Activated naive CD8-positive, alpha-beta T cell treated with anti-CD3 and anti-CD28 coated beads for 36 hours (primary cell): Measurements from ENCODE around the gene CSTA. TPM values are rescaled to one million over a fixed set of nuclear protein-coding genes. Genes with fewer than 3 reads are reported as not detected.
"Not testable (repeated sequence)": the region's sequence is repeated elsewhere in the genome, so short reads cannot be mapped to it uniquely, and the experiment has no call there.

Source experiments
- DNase-seq: peaks from one replicate; pipeline ENCODE4 v3.0.0; 2021
- H3K27ac Mint-ChIP-seq: one replicate; pipeline ENCODE4 v1.8.0; 2022; ENCODE audit warnings: mild to moderate bottlenecking, moderate library complexity, mixed read lengths
- H3K27me3 Mint-ChIP-seq: one replicate; pipeline ENCODE4 v1.8.0; 2022; ENCODE audit warnings: mild to moderate bottlenecking, mixed read lengths
- H3K36me3 Mint-ChIP-seq: one replicate; pipeline ENCODE4 v1.8.0; 2021; ENCODE audit warnings: mild to moderate bottlenecking, mixed read lengths
- H3K4me1 Mint-ChIP-seq: one replicate; pipeline ENCODE4 v1.8.0; 2021; ENCODE audit warnings: mixed read lengths
- H3K4me3 Mint-ChIP-seq: one replicate; pipeline ENCODE4 v1.8.0; 2022; ENCODE audit warnings: mild to moderate bottlenecking, moderate library complexity, mixed read lengths
- H3K9me3 Mint-ChIP-seq: one replicate; pipeline ENCODE4 v1.8.0; 2022; ENCODE audit warnings: mixed read lengths
- total RNA-seq, 2 experiments: library from RNA; stranded (reverse); gene quantifications; one replicate each; pipeline ENCODE4 v1.2.3, GENCODE V29; 2021

Gene CSTA
- total RNA-seq, 2 experiments from 2014 or later = not detected

- DNase-seq = no peak
- H3K9me3 Mint-ChIP-seq = peaks cover 3% of the 10 kb centered on the region
- H3K4me3 Mint-ChIP-seq = no peak overlapping the region
- no peaks in the 10 kb centered on the region for H3K4me1 Mint-ChIP-seq
- H3K27ac Mint-ChIP-seq = no peak overlapping the region
- no peaks in the 10 kb centered on the region for H3K36me3 Mint-ChIP-seq
- H3K27me3 Mint-ChIP-seq = peaks cover 5% of the 10 kb centered on the region
These were observed 26.6 kb downstream of the CSTA start for GRCh38 chr3:122351612-122352011.

DNA sequence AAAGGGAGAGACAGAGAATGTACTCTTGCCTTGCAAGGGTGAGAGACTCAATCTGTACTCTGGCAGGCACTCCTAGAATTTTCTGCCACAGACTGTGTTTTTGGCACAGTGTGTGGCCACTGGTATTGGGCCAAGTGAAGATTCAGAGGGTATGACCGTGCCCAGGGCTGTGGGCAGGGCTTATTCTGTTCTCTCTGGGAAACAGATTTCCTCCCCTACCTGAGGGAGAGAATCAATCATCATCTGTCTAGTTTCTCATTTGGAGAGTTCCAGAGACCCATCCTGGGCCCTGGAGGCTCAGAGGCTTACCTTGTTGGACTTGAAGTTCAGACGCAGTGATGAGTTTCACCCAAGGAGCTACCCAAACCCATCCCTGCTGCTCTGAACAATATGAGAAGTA, 28.2 kb downstream of the CSTA start:
- Mint-ChIP-seq H3K27ac (no peak overlapping the region), H3K27me3 (no peaks in the 10 kb centered on the region), H3K9me3 (no peaks in the 10 kb centered on the region), H3K36me3 (no peaks in the 10 kb centered on the region), H3K4me1 (no peaks in the 10 kb centered on the region), H3K4me3 (no peak overlapping the region)
- no peak for DNase-seq

DNA sequence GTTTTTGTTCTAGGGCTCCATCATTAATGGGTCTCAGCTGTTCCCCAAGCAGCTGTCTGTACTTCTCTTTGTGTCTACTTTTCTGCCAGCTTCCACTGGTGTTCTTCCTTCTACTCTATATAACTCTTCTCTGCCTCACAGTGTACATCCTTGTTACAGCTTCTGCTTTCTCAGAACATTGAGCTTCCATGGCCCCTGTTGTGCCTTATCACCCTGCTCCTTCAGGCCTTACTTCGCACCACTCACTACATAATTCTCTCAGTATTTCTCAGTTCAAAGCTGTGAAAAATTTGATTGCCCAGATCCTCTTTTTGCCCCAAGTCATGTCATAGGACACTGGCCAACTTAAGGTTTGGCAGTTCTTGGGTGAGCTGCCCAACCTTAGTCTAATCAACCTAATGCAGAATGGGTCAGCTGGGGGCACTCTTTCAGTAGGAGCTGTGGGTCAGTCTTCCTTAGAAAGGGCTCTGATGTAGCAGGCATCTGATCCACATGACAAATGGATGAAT, 28.9 kb downstream of the CSTA start:
- Mint-ChIP-seq H3K9me3 (no peaks in the 10 kb centered on the region), H3K27me3 (no peaks in the 10 kb centered on the region), H3K4me1 (peaks cover 2% of the 10 kb centered on the region), H3K4me3 (no peak overlapping the region), H3K36me3 (no peaks in the 10 kb centered on the region), H3K27ac (no peak overlapping the region)
- DNase-seq = no peak

GRCh38 chr3:122355612-122356011, 30.6 kb downstream of the CSTA start:
- Mint-ChIP-seq H3K4me3 (no peak overlapping the region), H3K9me3 (no peaks in the 10 kb centered on the region), H3K4me1 (peaks cover 2% of the 10 kb centered on the region), H3K27ac (no peak overlapping the region), H3K36me3 (peaks cover 3% of the 10 kb centered on the region), H3K27me3 (no peaks in the 10 kb centered on the region)
- no peak for DNase-seq

DNA sequence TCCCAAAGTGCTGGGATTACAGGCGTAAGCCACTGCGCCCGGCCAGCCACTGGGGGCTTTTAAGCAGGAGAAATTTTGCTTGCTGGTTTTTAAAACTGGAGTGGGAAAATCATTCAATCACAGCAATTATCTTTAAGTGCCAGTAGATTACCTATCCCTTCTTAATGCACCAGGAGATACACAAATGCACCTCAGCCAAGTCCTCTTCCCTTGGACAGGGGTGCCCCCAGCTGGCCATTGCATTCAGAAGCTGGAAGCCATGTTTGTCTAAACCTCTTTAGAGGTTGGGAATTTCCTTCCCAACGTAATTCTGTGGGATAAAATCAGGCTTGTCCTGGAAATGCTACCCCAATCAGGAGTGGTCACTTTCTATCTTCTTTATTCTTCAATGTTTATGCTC, 31.4 kb downstream of the CSTA start:
- H3K4me1 Mint-ChIP-seq = peaks cover 2% of the 10 kb centered on the region
- no peaks in the 10 kb centered on the region for H3K27me3 Mint-ChIP-seq
- H3K4me3 Mint-ChIP-seq = no peak overlapping the region
- H3K9me3 Mint-ChIP-seq = no peaks in the 10 kb centered on the region
- no peak for DNase-seq
- no peak overlapping the region for H3K27ac Mint-ChIP-seq
- H3K36me3 Mint-ChIP-seq = peaks cover 5% of the 10 kb centered on the region

GRCh38 chr3:122357828-122358702, 33.0 kb downstream of the CSTA start:
- Mint-ChIP-seq H3K36me3 (peaks cover 7% of the 10 kb centered on the region), H3K4me1 (peaks cover 2% of the 10 kb centered on the region), H3K27ac (peak overlapping the region; percentile 71)

DNA sequence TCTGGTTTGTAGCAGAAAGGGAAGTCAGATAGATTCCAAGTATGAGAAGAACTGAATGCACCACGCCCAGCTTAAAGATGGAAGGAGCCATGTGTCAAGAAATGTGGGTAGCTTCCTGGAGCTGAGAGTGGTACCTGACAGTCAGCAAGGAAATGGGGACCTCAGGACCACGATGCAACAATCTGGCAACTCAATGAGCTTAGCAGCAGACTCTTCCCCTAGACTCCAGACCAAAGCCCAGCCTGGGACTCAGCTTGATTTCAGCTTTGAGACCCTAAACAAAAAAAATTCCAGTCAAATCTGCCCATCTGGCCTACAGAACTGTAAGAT, 33.6 kb downstream of the CSTA start:
- H3K27me3 Mint-ChIP-seq = no peaks in the 10 kb centered on the region
- peaks cover 10% of the 10 kb centered on the region for H3K36me3 Mint-ChIP-seq
- H3K9me3 Mint-ChIP-seq = no peaks in the 10 kb centered on the region
- DNase-seq = no peak
- no peak overlapping the region for H3K4me3 Mint-ChIP-seq
- peak overlapping the region; percentile 71 for H3K27ac Mint-ChIP-seq
- peaks cover 2% of the 10 kb centered on the region for H3K4me1 Mint-ChIP-seq

More at GRCh38 chr3:122357828-122358702, 33.0 kb downstream of the CSTA start:
- no peak for DNase-seq
- Mint-ChIP-seq H3K4me3 (no peak overlapping the region), H3K9me3 (no peaks in the 10 kb centered on the region), H3K27me3 (no peaks in the 10 kb centered on the region)

DNA sequence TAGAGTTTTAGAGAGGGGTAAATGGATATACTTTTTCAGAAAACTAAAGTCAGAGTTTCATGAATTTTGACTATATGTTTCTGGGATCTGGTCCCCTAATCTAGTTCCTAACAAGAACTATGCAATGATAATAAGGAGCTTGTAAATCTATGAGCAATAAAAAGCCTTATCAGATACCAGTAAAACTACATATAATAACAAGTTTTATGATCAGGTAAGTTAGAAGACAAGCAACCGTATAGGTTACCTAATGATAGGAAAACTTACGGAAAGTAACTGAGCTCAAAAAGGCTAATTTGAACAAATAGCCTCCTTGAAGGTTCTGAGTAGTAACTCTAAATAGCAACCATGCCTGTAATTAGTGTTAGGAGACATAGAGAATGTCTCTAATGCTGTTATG, 37.0 kb downstream of the CSTA start:
- Mint-ChIP-seq H3K4me3 (no peak overlapping the region), H3K27ac (no peak overlapping the region), H3K36me3 (peaks cover 12% of the 10 kb centered on the region), H3K9me3 (no peaks in the 10 kb centered on the region), H3K27me3 (no peaks in the 10 kb centered on the region), H3K4me1 (peaks cover 9% of the 10 kb centered on the region)
- DNase-seq = no peak

GRCh38 chr3:122364490-122364889, 39.4 kb downstream of the CSTA start:
- no peak for DNase-seq
- no peak overlapping the region for H3K4me3 Mint-ChIP-seq
- peaks cover 7% of the 10 kb centered on the region for H3K4me1 Mint-ChIP-seq
- H3K36me3 Mint-ChIP-seq = peaks cover 12% of the 10 kb centered on the region
- H3K27me3 Mint-ChIP-seq = no peaks in the 10 kb centered on the region
- no peaks in the 10 kb centered on the region for H3K9me3 Mint-ChIP-seq
- no peak overlapping the region for H3K27ac Mint-ChIP-seq

- DNase-seq = no peak
- no peaks in the 10 kb centered on the region for H3K27me3 Mint-ChIP-seq
- no peaks in the 10 kb centered on the region for H3K9me3 Mint-ChIP-seq
- peak overlapping the region; percentile 71 for H3K27ac Mint-ChIP-seq
- H3K4me3 Mint-ChIP-seq = no peak overlapping the region
- H3K4me1 Mint-ChIP-seq = peaks cover 7% of the 10 kb centered on the region
- H3K36me3 Mint-ChIP-seq = peaks cover 12% of the 10 kb centered on the region
These were observed 40.0 kb downstream of the CSTA start for GRCh38 chr3:122365073-122365472.

DNA sequence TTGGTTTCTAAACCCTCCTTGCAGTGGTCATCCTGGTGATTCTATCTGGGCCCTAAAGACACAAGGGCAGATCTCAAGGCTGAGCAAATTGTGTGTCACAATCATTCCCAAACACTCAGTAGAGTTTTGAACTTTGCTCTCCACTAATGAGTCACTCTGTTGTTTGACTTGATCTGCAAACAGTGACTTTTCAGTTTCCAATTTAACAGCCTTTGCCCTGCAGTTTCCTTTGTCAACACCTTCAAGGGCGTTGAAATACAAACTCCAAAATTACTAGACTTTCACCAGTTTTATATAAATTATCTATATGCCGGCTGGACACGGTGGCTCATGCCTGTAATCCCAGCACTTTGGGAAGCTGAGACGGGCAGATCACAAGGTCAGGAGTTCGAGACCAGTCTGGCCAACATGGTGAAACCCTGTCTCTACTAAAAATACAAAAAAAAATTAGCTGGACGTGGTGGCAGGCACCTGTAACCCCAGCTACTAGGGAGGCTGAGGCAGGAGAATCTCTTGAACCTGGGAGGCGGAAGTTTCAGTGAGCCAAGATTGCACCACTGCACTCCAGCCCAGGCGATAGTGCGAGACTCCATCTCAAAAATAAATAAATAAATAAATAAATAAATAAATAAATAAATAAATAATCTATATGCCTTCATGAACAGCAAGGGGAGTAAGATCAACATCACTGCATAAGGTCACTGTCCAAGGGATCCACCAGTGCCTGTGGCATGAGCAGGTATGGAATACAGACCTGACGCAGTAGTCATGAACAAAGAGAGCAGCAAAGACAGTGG, 40.7 kb downstream of the CSTA start:
- H3K9me3 Mint-ChIP-seq, H3K27me3 Mint-ChIP-seq, H3K4me3 Mint-ChIP-seq, DNase-seq, H3K4me1 Mint-ChIP-seq: not testable (repeated sequence)
- H3K27ac Mint-ChIP-seq = peak overlapping the region; percentile 71
- peaks cover 10% of the 10 kb centered on the region for H3K36me3 Mint-ChIP-seq

DNA sequence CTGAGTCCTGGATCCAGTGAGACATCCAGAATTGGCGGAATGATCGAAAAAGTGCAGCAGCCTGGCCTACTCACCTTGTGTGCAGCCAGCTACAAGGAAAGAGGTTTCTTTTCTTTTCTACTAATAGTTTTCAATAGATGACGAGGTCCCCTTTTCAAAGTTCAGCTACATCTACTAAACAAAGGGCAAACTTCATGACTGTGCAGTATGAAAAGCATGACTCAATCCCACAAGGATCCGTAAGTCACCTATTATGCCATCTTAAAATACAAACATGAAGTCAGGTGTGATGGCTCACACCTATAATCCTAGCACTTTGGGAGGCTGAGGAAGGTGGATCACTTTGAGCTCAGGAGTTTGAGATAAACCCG, 41.3 kb downstream of the CSTA start:
- peaks cover 7% of the 10 kb centered on the region for H3K4me1 Mint-ChIP-seq
- no peaks in the 10 kb centered on the region for H3K27me3 Mint-ChIP-seq
- no peak overlapping the region for H3K4me3 Mint-ChIP-seq
- DNase-seq = no peak
- H3K36me3 Mint-ChIP-seq = peaks cover 11% of the 10 kb centered on the region
- H3K27ac Mint-ChIP-seq = no peak overlapping the region
- H3K9me3 Mint-ChIP-seq = no peaks in the 10 kb centered on the region

- no peak overlapping the region for H3K27ac Mint-ChIP-seq
These were observed 49.0 kb downstream of the CSTA start for GRCh38 chr3:122374034-122374433.

DNA sequence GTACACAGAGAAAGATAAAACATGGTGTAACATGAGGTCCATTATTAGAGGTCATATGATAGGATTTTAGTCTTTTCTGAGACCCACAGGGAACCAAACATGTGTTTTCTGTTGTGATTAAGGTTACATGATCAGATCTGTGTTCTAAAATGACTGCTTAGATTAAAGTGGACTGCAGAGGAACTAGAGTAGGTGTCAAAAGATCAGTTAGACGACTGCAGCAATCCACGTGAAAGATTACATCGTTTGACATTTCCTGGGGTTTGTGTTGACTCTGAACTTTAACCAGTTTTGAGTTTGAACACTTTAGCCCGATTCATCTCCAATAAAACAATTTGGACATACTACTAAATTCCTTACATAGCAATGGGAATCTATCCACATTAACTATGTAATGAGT, 52.9 kb downstream of the CSTA start:
- Mint-ChIP-seq H3K27me3 (no peaks in the 10 kb centered on the region), H3K36me3 (peaks cover 47% of the 10 kb centered on the region), H3K4me3 (no peak overlapping the region), H3K4me1 (peaks cover 40% of the 10 kb centered on the region), H3K27ac (peak overlapping the region; percentile 88), H3K9me3 (no peaks in the 10 kb centered on the region)
- no peak for DNase-seq

More at GRCh38 chr3:122374034-122374433, 49.0 kb downstream of the CSTA start:
- no peaks in the 10 kb centered on the region for H3K27me3 Mint-ChIP-seq
- peaks cover 18% of the 10 kb centered on the region for H3K4me1 Mint-ChIP-seq
- DNase-seq = no peak
- peaks cover 35% of the 10 kb centered on the region for H3K36me3 Mint-ChIP-seq
- H3K4me3 Mint-ChIP-seq = no peak overlapping the region
- H3K9me3 Mint-ChIP-seq = no peaks in the 10 kb centered on the region

- Mint-ChIP-seq H3K27me3 (no peaks in the 10 kb centered on the region), H3K36me3 (peaks cover 52% of the 10 kb centered on the region), H3K4me1 (peaks cover 53% of the 10 kb centered on the region), H3K4me3 (peak within 1 kb of the TSS; percentile 96), H3K9me3 (no peaks in the 10 kb centered on the region), H3K27ac (peak within 1 kb of the TSS; percentile 97)
- peak; percentile 87 for DNase-seq
These were observed 58.0 kb downstream of the CSTA start, which contains the start of gene MIX23 for GRCh38 chr3:122382888-122383666. MIX23 (minus strand) TSS chr3:122383231; CDS start chr3:122383224, 7 bp downstream.
